ENCODE results near the gene ANKRD50.

The ANKRD50 gene

DNA sequence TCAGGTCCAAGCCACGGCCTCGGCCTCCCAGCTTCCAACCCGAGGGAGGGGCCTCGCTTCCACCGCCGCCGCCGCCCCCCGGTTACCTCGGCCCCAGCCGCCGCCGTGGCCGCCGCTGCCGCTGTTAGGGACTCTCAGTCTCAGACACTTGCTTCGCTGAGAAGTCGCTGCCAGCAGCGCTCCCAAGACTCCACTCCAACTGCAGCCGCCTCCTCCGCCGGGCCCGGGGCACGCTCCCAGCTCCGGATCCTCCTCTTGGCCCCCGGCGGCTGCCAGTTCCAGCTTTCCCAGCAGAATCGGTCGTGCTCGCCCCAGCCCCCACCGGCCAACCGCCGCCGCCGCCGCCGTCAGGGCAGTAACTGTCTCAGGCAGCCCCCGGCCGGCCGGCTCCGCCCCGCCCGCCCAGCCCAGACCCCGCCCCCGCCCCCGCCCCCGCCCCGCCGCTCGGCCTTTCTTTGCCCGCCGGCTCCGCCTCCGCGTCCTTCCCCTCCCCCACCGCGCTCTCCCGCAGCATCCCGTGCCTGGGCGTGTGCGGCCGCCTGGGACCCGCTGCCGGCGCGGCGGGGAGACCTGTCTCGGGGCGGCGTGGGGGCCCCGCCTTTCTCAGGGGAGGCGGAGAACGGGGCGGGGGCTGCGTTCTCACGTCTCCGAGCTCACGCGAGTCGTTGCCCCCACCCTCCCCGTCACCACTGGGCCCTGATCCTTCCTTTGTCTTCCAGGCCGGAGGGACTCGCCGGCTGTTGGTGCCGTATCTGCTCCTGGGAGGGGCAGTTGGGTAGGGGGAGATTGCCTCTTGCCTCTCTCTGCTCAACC, at the start of gene ANKRD50:
TSS of gene ANKRD50 (minus strand) at position 361 of the 813 bp plus-strand sequence. CDS start 2,221 bp downstream, outside the sequence.
- Histone ChIP-seq H3K27me3 (ENCODE audit: control insufficient read depth, insufficient read depth, low read length) (no peaks in the 10 kb centered on the region), H3K4me1 (ENCODE audit: control insufficient read depth, insufficient read depth, low read length) (peaks cover 41% of the 10 kb centered on the region), H3K36me3 (ENCODE audit: control insufficient read depth, insufficient read depth, low read length) (peaks cover 15% of the 10 kb centered on the region), H3K27ac (ENCODE audit: low read depth, low read length) (peak within 1 kb of the TSS; percentile 98), H3K9ac (ENCODE audit: low read depth, low read length) (peak within 1 kb of the TSS; percentile 77), H3K4me3 (ENCODE audit: low read depth, low read length) (peak within 1 kb of the TSS; percentile 87), H3K9me3 (ENCODE audit: control insufficient read depth, insufficient read depth, low read length) (no peaks in the 10 kb centered on the region)

GRCh38 chr4:124757126-124757525, 44.6 kb upstream of the ANKRD50 start:
- Histone ChIP-seq H3K4me1 (ENCODE audit: control insufficient read depth, insufficient read depth, low read length) (no peaks in the 10 kb centered on the region), H3K27me3 (ENCODE audit: control insufficient read depth, insufficient read depth, low read length) (no peaks in the 10 kb centered on the region; the same call in 1 of the 2 replicates), H3K36me3 (ENCODE audit: control insufficient read depth, insufficient read depth, low read length) (no peaks in the 10 kb centered on the region), H3K9ac (ENCODE audit: low read depth, low read length) (no peak overlapping the region), H3K4me3 (ENCODE audit: low read depth, low read length) (no peak overlapping the region), H3K27ac (ENCODE audit: low read depth, low read length) (no peak overlapping the region), H3K9me3 (ENCODE audit: control insufficient read depth, insufficient read depth, low read length) (no peaks in the 10 kb centered on the region)

DNA sequence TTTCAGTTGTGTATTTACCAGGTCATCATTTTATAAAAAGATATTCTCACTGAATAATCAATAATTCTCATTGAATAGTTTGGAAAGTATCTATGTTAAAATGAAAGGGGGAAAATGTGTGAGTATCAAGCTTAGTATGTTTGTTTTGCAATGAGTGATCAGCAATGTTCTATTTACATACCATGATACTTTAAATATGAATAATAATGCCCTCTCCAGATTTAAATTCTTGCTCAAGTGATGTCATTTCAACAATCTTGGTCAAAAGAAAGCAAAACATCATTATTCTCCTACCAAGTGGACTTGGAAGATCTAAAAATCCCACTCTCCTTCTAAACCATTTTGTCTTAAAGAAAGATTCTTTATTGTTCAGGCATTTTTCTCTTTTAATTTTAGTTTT, 42.1 kb upstream of the ANKRD50 start:
- no peaks in the 10 kb centered on the region for H3K4me1 ChIP-seq (ENCODE audit: control insufficient read depth, insufficient read depth, low read length)
- no peaks in the 10 kb centered on the region for H3K9me3 ChIP-seq (ENCODE audit: control insufficient read depth, insufficient read depth, low read length)
- H3K36me3 ChIP-seq (ENCODE audit: control insufficient read depth, insufficient read depth, low read length), result no peaks in the 10 kb centered on the region
- no peak overlapping the region for H3K9ac ChIP-seq (ENCODE audit: low read depth, low read length)
- no peak overlapping the region for H3K27ac ChIP-seq (ENCODE audit: low read depth, low read length)
- H3K27me3 ChIP-seq (ENCODE audit: control insufficient read depth, insufficient read depth, low read length), result no peaks in the 10 kb centered on the region; the same call in 1 of the 2 replicates
- H3K4me3 ChIP-seq (ENCODE audit: low read depth, low read length), result no peak overlapping the region

- H3K9ac ChIP-seq (ENCODE audit: low read depth, low read length), result no peak overlapping the region
- H3K27me3 ChIP-seq (ENCODE audit: control insufficient read depth, insufficient read depth, low read length), result no peaks in the 10 kb centered on the region; the same call in 1 of the 2 replicates
- H3K4me3 ChIP-seq (ENCODE audit: low read depth, low read length), result no peak overlapping the region
- H3K27ac ChIP-seq (ENCODE audit: low read depth, low read length), result no peak overlapping the region
- no peaks in the 10 kb centered on the region for H3K9me3 ChIP-seq (ENCODE audit: control insufficient read depth, insufficient read depth, low read length)
- no peaks in the 10 kb centered on the region for H3K4me1 ChIP-seq (ENCODE audit: control insufficient read depth, insufficient read depth, low read length)
- no peaks in the 10 kb centered on the region for H3K36me3 ChIP-seq (ENCODE audit: control insufficient read depth, insufficient read depth, low read length)
Measured at GRCh38 chr4:124753941-124754581, 41.5 kb upstream of the ANKRD50 start.

- Histone ChIP-seq H3K4me1 (ENCODE audit: control insufficient read depth, insufficient read depth, low read length) (no peaks in the 10 kb centered on the region), H3K9me3 (ENCODE audit: control insufficient read depth, insufficient read depth, low read length) (no peaks in the 10 kb centered on the region), H3K36me3 (ENCODE audit: control insufficient read depth, insufficient read depth, low read length) (no peaks in the 10 kb centered on the region), H3K9ac (ENCODE audit: low read depth, low read length) (no peak overlapping the region), H3K27ac (ENCODE audit: low read depth, low read length) (no peak overlapping the region), H3K4me3 (ENCODE audit: low read depth, low read length) (no peak overlapping the region), H3K27me3 (ENCODE audit: control insufficient read depth, insufficient read depth, low read length) (no peaks in the 10 kb centered on the region; the same call in 1 of the 2 replicates)
Measured at GRCh38 chr4:124749421-124749820, 36.9 kb upstream of the ANKRD50 start.

GRCh38 chr4:124748965-124749364, 36.4 kb upstream of the ANKRD50 start:
- no peaks in the 10 kb centered on the region for H3K9me3 ChIP-seq (ENCODE audit: control insufficient read depth, insufficient read depth, low read length)

DNA sequence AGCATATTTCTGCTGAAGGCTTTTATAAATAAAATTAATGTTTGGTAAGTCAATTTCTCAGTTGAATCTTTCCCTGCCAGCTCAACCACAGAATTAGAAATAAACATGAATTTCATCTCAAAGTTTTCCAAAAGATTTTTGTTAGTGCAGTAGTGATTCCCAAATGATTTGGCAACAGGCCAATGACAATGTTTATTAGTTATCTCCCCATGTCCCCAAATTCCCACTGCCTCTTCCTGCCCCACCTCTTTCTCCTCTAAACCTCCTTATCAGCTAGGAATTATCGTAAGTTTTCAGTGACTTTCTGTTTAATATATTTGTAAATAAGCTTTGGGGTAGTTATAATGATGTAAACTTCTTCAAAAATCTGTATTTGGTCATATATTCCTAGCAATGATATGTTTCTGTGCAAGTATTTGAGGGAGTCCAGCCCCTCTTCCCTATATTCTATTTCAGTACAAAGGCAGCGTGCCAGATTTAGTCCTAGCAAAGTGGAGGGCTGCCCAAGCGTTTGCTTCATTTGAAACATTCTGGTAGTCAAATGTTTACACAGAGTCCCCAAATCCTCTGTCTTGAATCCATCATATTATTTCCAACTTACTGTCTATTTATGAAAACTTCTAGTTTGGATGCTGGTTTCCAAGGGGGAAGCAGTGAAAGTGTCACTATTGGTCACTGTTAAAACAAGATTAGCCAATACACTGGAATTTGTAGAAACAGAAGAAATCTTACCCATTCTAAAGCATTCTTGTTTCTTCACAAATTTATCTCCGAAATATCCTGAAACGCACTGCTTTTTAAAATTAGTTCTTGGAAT, 33.7 kb upstream of the ANKRD50 start:
- H3K9me3 ChIP-seq (ENCODE audit: control insufficient read depth, insufficient read depth, low read length), result no peaks in the 10 kb centered on the region
- peaks cover 6% of the 10 kb centered on the region; the same call in 1 of the 2 replicates for H3K4me1 ChIP-seq (ENCODE audit: control insufficient read depth, insufficient read depth, low read length)
- H3K4me3 ChIP-seq (ENCODE audit: low read depth, low read length), result no peak overlapping the region
- H3K27ac ChIP-seq (ENCODE audit: low read depth, low read length), result no peak overlapping the region
- no peaks in the 10 kb centered on the region for H3K36me3 ChIP-seq (ENCODE audit: control insufficient read depth, insufficient read depth, low read length)
- H3K9ac ChIP-seq (ENCODE audit: low read depth, low read length), result no peak overlapping the region
- H3K27me3 ChIP-seq (ENCODE audit: control insufficient read depth, insufficient read depth, low read length), result no peaks in the 10 kb centered on the region

More at GRCh38 chr4:124748965-124749364, 36.4 kb upstream of the ANKRD50 start:
- Histone ChIP-seq H3K9ac (ENCODE audit: low read depth, low read length) (no peak overlapping the region), H3K27ac (ENCODE audit: low read depth, low read length) (no peak overlapping the region), H3K36me3 (ENCODE audit: control insufficient read depth, insufficient read depth, low read length) (no peaks in the 10 kb centered on the region), H3K27me3 (ENCODE audit: control insufficient read depth, insufficient read depth, low read length) (no peaks in the 10 kb centered on the region; the same call in 1 of the 2 replicates), H3K4me1 (ENCODE audit: control insufficient read depth, insufficient read depth, low read length) (no peaks in the 10 kb centered on the region), H3K4me3 (ENCODE audit: low read depth, low read length) (no peak overlapping the region)

DNA sequence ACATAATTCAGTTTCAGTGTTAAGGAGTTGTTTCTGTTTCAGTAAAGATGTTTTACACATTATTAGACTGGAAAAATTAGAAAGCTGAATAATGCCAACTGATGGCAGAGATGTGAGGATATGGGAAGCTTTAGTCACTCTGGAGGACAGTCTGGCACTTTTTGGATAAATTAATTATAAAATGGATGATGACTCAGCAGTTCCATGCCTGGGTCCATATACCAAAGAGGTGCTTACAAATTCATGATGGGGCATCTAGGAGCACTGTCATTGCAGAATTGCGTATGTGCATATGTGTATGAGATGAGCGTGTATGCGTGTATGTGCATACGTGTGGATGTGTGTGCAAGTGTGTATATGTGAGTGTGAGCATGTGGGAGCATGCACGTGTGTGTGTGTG, 31.2 kb upstream of the ANKRD50 start:
- no peaks in the 10 kb centered on the region for H3K27me3 ChIP-seq (ENCODE audit: control insufficient read depth, insufficient read depth, low read length)
- no peak overlapping the region for H3K4me3 ChIP-seq (ENCODE audit: low read depth, low read length)
- no peaks in the 10 kb centered on the region for H3K9me3 ChIP-seq (ENCODE audit: control insufficient read depth, insufficient read depth, low read length)
- no peak overlapping the region for H3K27ac ChIP-seq (ENCODE audit: low read depth, low read length)
- peaks cover 25% of the 10 kb centered on the region for H3K4me1 ChIP-seq (ENCODE audit: control insufficient read depth, insufficient read depth, low read length)
- no peaks in the 10 kb centered on the region for H3K36me3 ChIP-seq (ENCODE audit: control insufficient read depth, insufficient read depth, low read length)
- H3K9ac ChIP-seq (ENCODE audit: low read depth, low read length), result no peak overlapping the region

- H3K4me1 ChIP-seq (ENCODE audit: control insufficient read depth, insufficient read depth, low read length), result peaks cover 31% of the 10 kb centered on the region
- H3K27me3 ChIP-seq (ENCODE audit: control insufficient read depth, insufficient read depth, low read length), result no peaks in the 10 kb centered on the region
- no peak overlapping the region for H3K4me3 ChIP-seq (ENCODE audit: low read depth, low read length)
- no peaks in the 10 kb centered on the region for H3K9me3 ChIP-seq (ENCODE audit: control insufficient read depth, insufficient read depth, low read length)
- no peak overlapping the region for H3K27ac ChIP-seq (ENCODE audit: low read depth, low read length)
- no peaks in the 10 kb centered on the region for H3K36me3 ChIP-seq (ENCODE audit: control insufficient read depth, insufficient read depth, low read length)
- no peak overlapping the region for H3K9ac ChIP-seq (ENCODE audit: low read depth, low read length)
Measured at GRCh38 chr4:124740501-124740900, 28.0 kb upstream of the ANKRD50 start.

- H3K4me1 ChIP-seq (ENCODE audit: control insufficient read depth, insufficient read depth, low read length), result peaks cover 31% of the 10 kb centered on the region
- H3K4me3 ChIP-seq (ENCODE audit: low read depth, low read length), result no peak overlapping the region; the same call in 1 of the 2 replicates
- no peaks in the 10 kb centered on the region for H3K36me3 ChIP-seq (ENCODE audit: control insufficient read depth, insufficient read depth, low read length)
- no peaks in the 10 kb centered on the region for H3K27me3 ChIP-seq (ENCODE audit: control insufficient read depth, insufficient read depth, low read length)
- no peaks in the 10 kb centered on the region for H3K9me3 ChIP-seq (ENCODE audit: control insufficient read depth, insufficient read depth, low read length)
- H3K9ac ChIP-seq (ENCODE audit: low read depth, low read length), result no peak overlapping the region
- H3K27ac ChIP-seq (ENCODE audit: low read depth, low read length), result peak overlapping the region; percentile 40
Measured at GRCh38 chr4:124738994-124739393, 26.5 kb upstream of the ANKRD50 start.

All from HUES48 (cell line).